SK-N-SH treated with all-trans-retinoic acid at 6 μM for 48 hours (cell line): ENCODE results near the gene ATP6V0C.
A peak's percentile ranks its signal among the peaks of the same experiment; 100 is the strongest.

Experiments used
- ATAC-seq: fragments of 200-7000 bp; cut with Tn5 transposase; 3 replicates; pipeline ENCODE4 v1.9.1; 2020; ENCODE audit warnings: mild to moderate bottlenecking, moderate library complexity
- ARNTL ChIP-seq: fragments of 450-650 bp; formaldehyde crosslinking; IDR thresholded peaks from 2 replicates; pipeline ENCODE4 v1.5.0; 2020; ENCODE audit warnings: low read depth, mild to moderate bottlenecking, moderate library complexity, borderline replicate concordance
- BACH2 ChIP-seq: fragments of 250-450 bp; sonication (Bioruptor Pico); IDR thresholded peaks from 2 replicates; pipeline ENCODE4 v1.9.0; 2021; ENCODE audit warnings: mild to moderate bottlenecking, borderline replicate concordance
- CSDC2 ChIP-seq: fragments of 250-450 bp; sonication (Bioruptor Pico); IDR thresholded peaks from 2 replicates; pipeline ENCODE4 v1.5.0; 2020; ENCODE audit warnings: mild to moderate bottlenecking, moderate library complexity
- CSRNP3 ChIP-seq: fragments of 250-450 bp; sonication (Bioruptor Pico); IDR thresholded peaks from 2 replicates; pipeline ENCODE4 v1.5.1; 2021; ENCODE audit warnings: mild to moderate bottlenecking, moderate library complexity
- ESRRG ChIP-seq: fragments of 250-450 bp; sonication (Bioruptor Pico); IDR thresholded peaks from 2 replicates; pipeline ENCODE4 v1.6.1; 2021; ENCODE audit warnings: mild to moderate bottlenecking
- ISL1 ChIP-seq: fragments of 250-450 bp; sonication (Bioruptor Pico); IDR thresholded peaks from 2 replicates; pipeline ENCODE4 v2.1.2; 2022; ENCODE audit warnings: mild to moderate bottlenecking, moderate library complexity
- OSR1 ChIP-seq: fragments of 250-450 bp; sonication (Bioruptor Pico); IDR thresholded peaks from 2 replicates; pipeline ENCODE4 v1.8.0; 2022; ENCODE audit warnings: moderate library complexity, mild to moderate bottlenecking, inconsistent platforms
- PATZ1 ChIP-seq: fragments of 250-450 bp; sonication (Bioruptor Pico); IDR thresholded peaks from 2 replicates; pipeline ENCODE4 v1.8.0; 2020; ENCODE audit warnings: mild to moderate bottlenecking, moderate library complexity, borderline replicate concordance
- RARB ChIP-seq: fragments of 250-450 bp; sonication (Bioruptor Pico); IDR thresholded peaks from 2 replicates; pipeline ENCODE4 v1.8.0; 2021; ENCODE audit warnings: mild to moderate bottlenecking, moderate library complexity
- TCF4 ChIP-seq: fragments of 250-450 bp; sonication (Bioruptor Pico); IDR thresholded peaks from 2 replicates; pipeline ENCODE4 v1.8.0; 2021; ENCODE audit warnings: mild to moderate bottlenecking, moderate library complexity, borderline replicate concordance
- TOX ChIP-seq: fragments of 250-450 bp; sonication (Bioruptor Pico); IDR thresholded peaks from 2 replicates; pipeline ENCODE4 v1.8.0; 2021; ENCODE audit warnings: mild to moderate bottlenecking, moderate library complexity, borderline replicate concordance
- TSHZ2 ChIP-seq: fragments of 250-450 bp; sonication (Bioruptor Pico); IDR thresholded peaks from 2 replicates; pipeline ENCODE4 v1.5.0; 2020; ENCODE audit warnings: mild to moderate bottlenecking, moderate library complexity
- ZC3H10 ChIP-seq: fragments of 250-450 bp; sonication (Bioruptor Pico); IDR thresholded peaks from 2 replicates; pipeline ENCODE4 v1.5.1; 2021; ENCODE audit warnings: mild to moderate bottlenecking, moderate library complexity
- ZFP3 ChIP-seq: fragments of 250-450 bp; sonication (Bioruptor Pico); IDR thresholded peaks from 2 replicates; pipeline ENCODE4 v1.5.0; 2020; ENCODE audit warnings: mild to moderate bottlenecking, moderate library complexity
- ZFP30 ChIP-seq: fragments of 450-650 bp; formaldehyde crosslinking; IDR thresholded peaks from 2 replicates; pipeline ENCODE4 v1.5.0; 2022; ENCODE audit warnings: mild to moderate bottlenecking, moderate library complexity
- ZNF565 ChIP-seq: fragments of 450-650 bp; formaldehyde crosslinking; conservative IDR thresholded peaks from 2 replicates; pipeline ENCODE4 v1.5.0; 2020; ENCODE audit warnings: low read depth, mild to moderate bottlenecking, moderate library complexity
- ZNF70 ChIP-seq: fragments of 450-650 bp; formaldehyde crosslinking; IDR thresholded peaks from 2 replicates; pipeline ENCODE4 v1.5.0; 2020; ENCODE audit warnings: mild to moderate bottlenecking, moderate library complexity
- ZNF8 ChIP-seq: fragments of 450-650 bp; formaldehyde crosslinking; IDR thresholded peaks from 2 replicates; pipeline ENCODE4 v1.5.0; 2020; ENCODE audit warnings: mild to moderate bottlenecking, moderate library complexity
- TF ChIP-seq, protein P1 (sequence below): fragments of 250-450 bp; sonication (Bioruptor Pico); IDR thresholded peaks from 2 replicates; pipeline ENCODE4 v1.5.1; 2020; ENCODE audit warnings: low read depth, mild to moderate bottlenecking, moderate library complexity

Gene ATP6V0C

GRCh38 chr16:2499454-2499853 lies 14.3 kb upstream of the ATP6V0C start:
- ATAC-seq, result no peak
- TF ChIP-seq ZNF565 (CRISPR knock-in tag) (no peak), CSDC2 (CRISPR knock-in tag) (no peak)

DNA sequence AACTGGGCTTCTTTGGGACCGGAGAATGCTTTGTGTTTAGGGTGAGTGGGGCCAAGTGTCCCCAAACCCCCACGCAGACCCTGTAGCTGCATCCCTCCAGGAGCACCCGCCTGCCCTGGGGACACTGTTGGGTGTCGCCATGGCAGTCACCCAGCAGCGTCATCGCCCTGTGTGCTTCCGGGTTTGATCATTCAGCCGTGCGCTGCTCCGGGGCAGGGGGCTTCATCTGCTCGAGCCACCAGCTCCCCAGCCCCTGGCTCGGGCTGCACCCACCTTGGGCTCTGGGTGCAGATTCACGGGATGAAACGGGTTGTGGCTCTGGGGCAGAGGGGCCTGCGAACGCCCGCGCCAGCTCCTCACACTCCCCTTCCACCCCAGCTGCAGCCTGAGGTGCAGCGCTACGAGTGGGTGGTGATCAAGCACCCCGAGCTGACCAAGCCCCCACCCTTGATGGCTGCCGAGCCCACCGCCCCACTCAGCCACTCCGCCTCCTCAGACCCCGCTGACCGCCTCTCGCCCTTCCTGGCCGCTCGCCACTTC lies 13.8 kb upstream of the ATP6V0C start:
- no peak for ATAC-seq

DNA sequence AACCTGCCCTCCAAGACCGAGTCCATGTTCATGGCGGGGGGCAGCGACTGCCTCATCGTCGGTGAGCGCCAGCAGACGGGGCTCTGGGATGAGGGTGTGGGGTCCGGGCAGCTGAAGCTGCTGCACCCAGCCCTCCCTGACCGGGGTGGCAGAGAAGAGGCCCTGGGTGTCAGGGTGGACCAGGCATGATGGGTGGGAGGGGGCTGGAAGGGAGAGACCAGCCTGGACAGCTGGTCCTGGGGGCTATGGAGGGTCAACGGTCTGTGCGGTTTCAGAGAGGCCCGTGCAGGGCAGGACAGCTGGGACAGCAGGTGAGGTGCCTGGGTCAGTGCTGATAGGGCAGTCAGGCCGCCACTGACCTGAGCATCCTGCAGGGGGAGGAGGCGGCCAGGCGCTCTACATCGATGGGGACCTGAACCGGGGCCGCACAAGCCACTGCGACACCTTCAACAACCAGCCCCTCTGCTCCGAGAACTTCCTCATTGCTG lies 13.3 kb upstream of the ATP6V0C start:
- TF ChIP-seq ARNTL (CRISPR knock-in tag) (no peak), CSDC2 (CRISPR knock-in tag) (no peak), TOX (no peak), CSRNP3 (CRISPR knock-in tag) (no peak), ZNF565 (CRISPR knock-in tag) (no peak), TSHZ2 (CRISPR knock-in tag) (no peak), PATZ1 (CRISPR knock-in tag) (no peak), OSR1 (CRISPR knock-in tag) (no peak), RARB (CRISPR knock-in tag) (no peak), ESRRG (CRISPR knock-in tag) (no peak), ZC3H10 (CRISPR knock-in tag) (no peak)
- TF ChIP-seq, protein P1, sequence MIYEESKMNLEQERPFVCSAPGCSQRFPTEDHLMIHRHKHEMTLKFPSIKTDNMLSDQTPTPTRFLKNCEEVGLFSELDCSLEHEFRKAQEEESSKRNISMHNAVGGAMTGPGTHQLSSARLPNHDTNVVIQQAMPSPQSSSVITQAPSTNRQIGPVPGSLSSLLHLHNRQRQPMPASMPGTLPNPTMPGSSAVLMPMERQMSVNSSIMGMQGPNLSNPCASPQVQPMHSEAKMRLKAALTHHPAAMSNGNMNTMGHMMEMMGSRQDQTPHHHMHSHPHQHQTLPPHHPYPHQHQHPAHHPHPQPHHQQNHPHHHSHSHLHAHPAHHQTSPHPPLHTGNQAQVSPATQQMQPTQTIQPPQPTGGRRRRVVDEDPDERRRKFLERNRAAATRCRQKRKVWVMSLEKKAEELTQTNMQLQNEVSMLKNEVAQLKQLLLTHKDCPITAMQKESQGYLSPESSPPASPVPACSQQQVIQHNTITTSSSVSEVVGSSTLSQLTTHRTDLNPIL (CRISPR knock-in tag), result no peak
- ATAC-seq, result peak; percentile 17

More for the DNA sequence above, 13.8 kb upstream of the ATP6V0C start:
- TF ChIP-seq ZFP3 (CRISPR knock-in tag) (no peak), CSRNP3 (CRISPR knock-in tag) (no peak), ZNF70 (CRISPR knock-in tag) (no peak), TOX (no peak), OSR1 (CRISPR knock-in tag) (no peak), RARB (CRISPR knock-in tag) (no peak), BACH2 (CRISPR knock-in tag) (no peak), TCF4 (CRISPR knock-in tag) (no peak), ZNF8 (CRISPR knock-in tag) (no peak), ZFP30 (CRISPR knock-in tag) (no peak), ESRRG (CRISPR knock-in tag) (no peak), ZC3H10 (CRISPR knock-in tag) (no peak), ISL1 (no peak), ARNTL (CRISPR knock-in tag) (no peak), PATZ1 (CRISPR knock-in tag) (no peak)
- TF ChIP-seq, protein P1 (CRISPR knock-in tag), result no peak
